ENCODE results near the gene IMMP2L. TPM values are rescaled to one million over a fixed set of nuclear protein-coding genes. Genes with fewer than 3 reads are reported as not detected.

Gene IMMP2L
- total and polyA plus RNA-seq, 2 of the 8 experiments (the other 6 are each of a cell fraction or from before 2014, with no cell fraction given) = 2.3 to 10.1 TPM

GRCh38 chr7:110721395-110721794 lies 840.9 kb downstream of the IMMP2L start:
- Histone ChIP-seq H3K36me3 (ENCODE audit: control insufficient read depth in 2 of 4, insufficient read depth in 4 of 4, low read length in 3 of 4) (no peaks in the 10 kb centered on the region), H4K20me1 (replicated peaks in 1 of 2; ENCODE audit: control insufficient read depth in 1 of 2, insufficient read depth in 2 of 2, low read length in 2 of 2) (no peaks in the 10 kb centered on the region), H3K4me2 (ENCODE audit: insufficient read depth in 1 of 2, low read depth in 2 of 2, low read length in 2 of 2) (no peak overlapping the region), H3K23ac (ENCODE audit: insufficient read length) (no peak overlapping the region), H2BK5ac (ENCODE audit: low read depth, low read length) (no peak overlapping the region), H3K56ac (replicated peaks; ENCODE audit: insufficient read length, low read depth, low read length) (no peak overlapping the region), H3K79me1 (ENCODE audit: low read depth, low read length) (no peaks in the 10 kb centered on the region), H2BK120ac (replicated peaks; ENCODE audit: low read depth, low read length) (no peak overlapping the region), H3K23me2 (ENCODE audit: low read depth, low read length) (no peaks in the 10 kb centered on the region), H2AK5ac (ENCODE audit: low read depth, low read length) (no peak overlapping the region), H2BK12ac (ENCODE audit: low read depth, low read length) (no peak overlapping the region), H3K4ac (replicated peaks; ENCODE audit: insufficient read length, low read depth, low read length) (no peak overlapping the region), H3K27me3 (replicated peaks in 1 of 4; ENCODE audit: control insufficient read depth in 3 of 4, extremely low read depth in 1 of 4, insufficient read depth in 3 of 4, low read length in 3 of 4) (no peaks in the 10 kb centered on the region), H3K79me2 (ENCODE audit: control insufficient read depth in 1 of 2, insufficient read depth in 2 of 2, low read length in 2 of 2) (no peaks in the 10 kb centered on the region), H3K9me3 (ENCODE audit: insufficient read depth in 2 of 2, low read depth in 1 of 2, low read length in 1 of 2) (no peaks in the 10 kb centered on the region), H4K91ac (replicated peaks; ENCODE audit: insufficient read length, low read length) (no peak overlapping the region), H3K14ac (ENCODE audit: insufficient read length) (no peak overlapping the region), H3K9ac (replicated peaks in 1 of 4; ENCODE audit: extremely low read depth in 1 of 4, low read depth in 3 of 4, low read length in 3 of 4) (no peak overlapping the region), H3K4me3 (ENCODE audit: extremely low read depth in 1 of 4, insufficient read depth in 2 of 4, low read depth in 3 of 4, low read length in 4 of 4) (no peak overlapping the region), H2BK15ac (ENCODE audit: low read length) (no peak overlapping the region), H2AFZ (ENCODE audit: low read length) (no peak overlapping the region), H4K8ac (ENCODE audit: extremely low read depth, insufficient read depth, low read length) (no peak overlapping the region), H2BK20ac (ENCODE audit: low read length) (no peak overlapping the region), H3K18ac (ENCODE audit: extremely low read depth, low read length) (no peak overlapping the region), H3K27ac (ENCODE audit: low read depth, low read length) (no peak overlapping the region), H3K4me1 (replicated peaks in 1 of 4; ENCODE audit: control insufficient read depth in 3 of 4, insufficient read depth in 4 of 4, low read length in 3 of 4) (peaks cover 2 to 22% (median 7%) of the 10 kb centered on the region in 4 experiments; a peak in 4 of 7 replicates), H4K5ac (ENCODE audit: insufficient read length, low read depth, low read length) (no peak overlapping the region)
- TF ChIP-seq SIRT6 (IDR thresholded peaks at IDR 0.05; ENCODE audit: low read length) (no peak), NRF1 (IDR thresholded peaks at IDR 0.05; ENCODE audit: low read depth, low read length) (no peak), SP2 (IDR thresholded peaks at IDR 0.05; ENCODE audit: low read length) (no peak), FOSL1 (IDR thresholded peaks at IDR 0.05; ENCODE audit: insufficient read depth, low read depth, low read length) (no peak), ASH2L (IDR thresholded peaks at IDR 0.05; ENCODE audit: low read length) (no peak), CTBP2 (IDR thresholded peaks at IDR 0.05; ENCODE audit: borderline replicate concordance, insufficient read depth, insufficient read length, low read length) (no peak), CBX8 (IDR thresholded peaks at IDR 0.05; ENCODE audit: borderline replicate concordance, low read depth, low read length) (no peak), CEBPB (IDR thresholded peaks at IDR 0.05; ENCODE audit: low read depth, low read length) (no peak), ATF2 (IDR thresholded peaks at IDR 0.05; ENCODE audit: low read length) (no peak), PHF8 (conservative IDR thresholded peaks at IDR 0.05; ENCODE audit: low read depth, low read length) (no peak), TBP (IDR thresholded peaks at IDR 0.05; ENCODE audit: low read depth, low read length) (no peak), KDM5A (IDR thresholded peaks at IDR 0.05; ENCODE audit: low read length) (no peak), SAP30 (IDR thresholded peaks at IDR 0.05; ENCODE audit: insufficient read depth, insufficient replicate concordance, low read length) (no peak)
- ChIA-PET POLR2A (ENCODE audit: partially characterized antibody) (no interaction called here), CTCF (ENCODE audit: partially characterized antibody) (no interaction called here)
- no peak for DNase-seq (ENCODE audit: low read depth in 1 of 2, low spot score in 2 of 2)
- WGBS, 2 experiments (ENCODE audit: extremely low coverage in 1 of 2, insufficient coverage in 1 of 2, insufficient read length in 1 of 2, insufficient replicate concordance in 2 of 2, low coverage in 1 of 2, low lambda C conversion rate in 2 of 2, missing lambda C conversion rate in 1 of 2) = 92% methylated on average over 2 of the region's 2 CpGs; no CpG with 5 or more reads in 1 of the 2 experiments
- no peak for FAIRE-seq

Measured in H1 (cell line).